H1 (cell line): ENCODE measurements around the gene ZNF804B. TPM values are rescaled to one million over a fixed set of nuclear protein-coding genes. Genes with fewer than 3 reads are reported as not detected.

Source experiments
- CTCF ChIA-PET: fragments of 300-600 bp; sonication (Branson Sonifier 250); formaldehyde crosslinking; loops from one replicate; lab custom pipeline; 2021; ENCODE audit not compliant: partially characterized antibody; lab: Charles Lee
- POLR2A ChIA-PET: fragments of 300-600 bp; sonication (Branson Sonifier 250); formaldehyde crosslinking; loops from one replicate; lab custom pipeline; 2021; ENCODE audit warnings: inconsistent platforms; ENCODE audit not compliant: partially characterized antibody; lab: Charles Lee
- DNase-seq, 2 experiments: peaks; one replicate each; pipeline versions ENCODE4 v3.0.0 to v3.0.0-alpha.2; 2010 to 2022; ENCODE audit warnings: low spot score in 2 of 2, low read depth in 1 of 2, mixed read lengths in 1 of 2
- FAIRE-seq: peaks from 2 replicates; lab custom pipeline; 2011; peaks lifted over from hg19 to GRCh38; lab: Jason Lieb, UNC
- H2AFZ ChIP-seq: 2 replicates; pipeline ENCODE4 v1.8.1; 2012; ENCODE audit warnings: low read length, inconsistent platforms
- H2AK5ac ChIP-seq: 2 replicates; pipeline ENCODE4 v1.6.1; 2013; ENCODE audit warnings: low read depth, low read length
- H2BK120ac ChIP-seq: replicated peaks from 2 replicates; pipeline ENCODE3; 2013; ENCODE audit warnings: low read depth, low read length, inconsistent platforms
- H2BK12ac ChIP-seq: 2 replicates; pipeline ENCODE4 v1.6.1; 2013; ENCODE audit warnings: low read depth, low read length
- H2BK15ac ChIP-seq: 2 replicates; pipeline ENCODE4 v1.6.1; 2013; ENCODE audit warnings: low read length
- H2BK20ac ChIP-seq: 2 replicates; pipeline ENCODE4 v1.6.1; 2013; ENCODE audit warnings: low read length
- H2BK5ac ChIP-seq: 2 replicates; pipeline ENCODE4 v1.6.1; 2013; ENCODE audit warnings: low read depth, low read length
- H3K14ac ChIP-seq: 2 replicates; pipeline ENCODE4 v1.6.1; 2013; ENCODE audit warnings: inconsistent platforms; ENCODE audit not compliant: insufficient read length
- H3K18ac ChIP-seq: 2 replicates; pipeline ENCODE4 v1.6.1; 2013; ENCODE audit warnings: low read length; ENCODE audit errors: extremely low read depth
- H3K23ac ChIP-seq: 2 replicates; pipeline ENCODE4 v1.6.1; 2013; ENCODE audit warnings: inconsistent platforms; ENCODE audit not compliant: insufficient read length
- H3K23me2 ChIP-seq: 2 replicates; pipeline ENCODE4 v1.6.1; 2013; ENCODE audit warnings: low read depth, low read length
- H3K27ac ChIP-seq: 2 replicates; pipeline ENCODE4 v1.6.1; 2011; ENCODE audit warnings: low read depth, low read length, inconsistent platforms
- H3K27me3 ChIP-seq, 4 experiments: replicated peaks in 1 of 4; 1 replicate in 1 of 4; 2 replicates in 3 of 4; pipeline versions ENCODE4 v1.6.1 to v1.8.1; 2011 to 2013; ENCODE audit warnings: low read length in 3 of 4, mild to moderate bottlenecking in 3 of 4, inconsistent platforms in 2 of 4, mixed read lengths in 2 of 4, moderate library complexity in 1 of 4; ENCODE audit not compliant: control insufficient read depth in 3 of 4, insufficient read depth in 3 of 4; ENCODE audit errors: extremely low read depth in 1 of 4
- H3K36me3 ChIP-seq, 4 experiments: 2 replicates each; pipeline versions ENCODE4 v1.6.1 to v1.8.1; 2011 to 2013; ENCODE audit warnings: mild to moderate bottlenecking in 4 of 4, low read length in 3 of 4, moderate library complexity in 2 of 4, control low read depth in 1 of 4, inconsistent platforms in 1 of 4; ENCODE audit not compliant: insufficient read depth in 4 of 4, control insufficient read depth in 2 of 4
- H3K4ac ChIP-seq: replicated peaks from 2 replicates; pipeline ENCODE3; 2013; ENCODE audit warnings: low read length, low read depth, mixed read lengths, inconsistent platforms; ENCODE audit not compliant: insufficient read length
- H3K4me1 ChIP-seq, 4 experiments: replicated peaks in 1 of 4; 1 replicate in 1 of 4; 2 replicates in 3 of 4; pipeline versions ENCODE4 v1.6.1 to v1.8.1; 2011 to 2013; ENCODE audit warnings: low read length in 3 of 4, inconsistent platforms in 2 of 4, mixed read lengths in 1 of 4; ENCODE audit not compliant: insufficient read depth in 4 of 4, control insufficient read depth in 3 of 4
- H3K4me2 ChIP-seq, 2 experiments: 2 replicates each; pipeline versions ENCODE4 v1.6.1 to v1.8.1; 2011 to 2013; ENCODE audit warnings: low read depth in 2 of 2, low read length in 2 of 2, control low read depth in 1 of 2, inconsistent platforms in 1 of 2, mild to moderate bottlenecking in 1 of 2; ENCODE audit not compliant: insufficient read depth in 1 of 2
- H3K4me3 ChIP-seq, 4 experiments: fragments of 200-600, 300-600 bp in 1 of 4; sonication (generic), shearing (Covaris generic), sonication (Bioruptor Twin) in 1 of 4; 2 replicates each; pipeline versions ENCODE4 v1.5.1 to v1.8.1; 2011 to 2016; ENCODE audit warnings: low read length in 4 of 4, low read depth in 3 of 4, control low read depth in 2 of 4, inconsistent platforms in 2 of 4, mild to moderate bottlenecking in 2 of 4, mixed read lengths in 1 of 4, moderate library complexity in 1 of 4; ENCODE audit not compliant: insufficient read depth in 2 of 4; ENCODE audit errors: extremely low read depth in 1 of 4
- H3K56ac ChIP-seq: replicated peaks from 2 replicates; pipeline ENCODE3; 2013; ENCODE audit warnings: low read depth, mild to moderate bottlenecking, mixed read lengths, low read length, inconsistent platforms; ENCODE audit not compliant: insufficient read length
- H3K79me1 ChIP-seq: 2 replicates; pipeline ENCODE4 v1.6.1; 2013; ENCODE audit warnings: low read depth, low read length, control low read depth
- H3K79me2 ChIP-seq, 2 experiments: 2 replicates each; pipeline versions ENCODE4 v1.6.1 to v1.8.1; 2012 to 2013; ENCODE audit warnings: low read length in 2 of 2, mild to moderate bottlenecking in 2 of 2, inconsistent platforms in 1 of 2; ENCODE audit not compliant: insufficient read depth in 2 of 2, control insufficient read depth in 1 of 2
- H3K9ac ChIP-seq, 4 experiments: replicated peaks in 1 of 4; 1 replicate in 1 of 4; 2 replicates in 3 of 4; pipeline versions ENCODE4 v1.6.1 to v1.8.1; 2011 to 2013; ENCODE audit warnings: low read depth in 3 of 4, low read length in 3 of 4, control low read depth in 2 of 4, mild to moderate bottlenecking in 2 of 4, moderate library complexity in 2 of 4, inconsistent platforms in 1 of 4; ENCODE audit errors: extremely low read depth in 1 of 4
- H3K9me3 ChIP-seq, 2 experiments: 2 replicates each; pipeline versions ENCODE4 v1.6.1 to v1.8.1; 2012 to 2013; ENCODE audit warnings: mild to moderate bottlenecking in 2 of 2, moderate library complexity in 2 of 2, control low read depth in 1 of 2, inconsistent platforms in 1 of 2, low read depth in 1 of 2, low read length in 1 of 2, mixed read lengths in 1 of 2; ENCODE audit not compliant: insufficient read depth in 2 of 2
- H4K20me1 ChIP-seq, 2 experiments: replicated peaks in 1 of 2; 2 replicates each; pipeline versions ENCODE3 to v1.8.1; 2011 to 2013; ENCODE audit warnings: inconsistent platforms in 2 of 2, low read length in 2 of 2, mild to moderate bottlenecking in 1 of 2; ENCODE audit not compliant: insufficient read depth in 2 of 2, control insufficient read depth in 1 of 2
- H4K5ac ChIP-seq: 2 replicates; pipeline ENCODE4 v1.6.1; 2013; ENCODE audit warnings: low read length, low read depth, mixed read lengths, inconsistent platforms; ENCODE audit not compliant: insufficient read length
- H4K8ac ChIP-seq: 2 replicates; pipeline ENCODE4 v1.8.0; 2013; ENCODE audit warnings: mild to moderate bottlenecking, moderate library complexity, low read length, inconsistent platforms; ENCODE audit not compliant: insufficient read depth; ENCODE audit errors: extremely low read depth
- H4K91ac ChIP-seq: replicated peaks from 2 replicates; pipeline ENCODE3; 2013; ENCODE audit warnings: low read length, mixed read lengths, inconsistent platforms; ENCODE audit not compliant: insufficient read length
- ASH2L ChIP-seq: fragments of 200-600, 300-600 bp; sonication (generic); IDR thresholded peaks from one replicate; pipeline ENCODE4 v1.7.1; 2017; ENCODE audit warnings: low read length
- CHD1 ChIP-seq: IDR thresholded peaks from 2 replicates; pipeline ENCODE4 v1.6.1; 2012; ENCODE audit warnings: low read depth, low read length, improper control_type of control experiment
- CHD2 ChIP-seq: IDR thresholded peaks from 2 replicates; pipeline ENCODE4 v1.6.1; 2012; ENCODE audit warnings: low read length, improper control_type of control experiment
- CTCF ChIP-seq, 3 experiments: IDR thresholded peaks; 1 replicate in 2 of 3; 2 replicates in 1 of 3; pipeline versions ENCODE4 v1.5.1 to v1.6.1; 2011; ENCODE audit warnings: low read length in 3 of 3, mild to moderate bottlenecking in 3 of 3, inconsistent platforms in 2 of 3, low read depth in 1 of 3, moderate library complexity in 1 of 3; ENCODE audit not compliant: insufficient read depth in 1 of 3; ENCODE audit errors: control extremely low read depth in 1 of 3
- GABPA ChIP-seq: IDR thresholded peaks from 2 replicates; pipeline ENCODE4 v1.6.1; 2011; ENCODE audit warnings: mild to moderate bottlenecking, low read length, moderate library complexity, borderline replicate concordance; ENCODE audit not compliant: insufficient read depth
- KDM4A ChIP-seq: IDR thresholded peaks from one replicate; pipeline ENCODE4 v1.7.1; 2012; ENCODE audit warnings: low read depth, mild to moderate bottlenecking, moderate library complexity, low read length, inconsistent platforms; ENCODE audit not compliant: severe bottlenecking
- POU5F1 ChIP-seq: IDR thresholded peaks from 2 replicates; pipeline ENCODE4 v1.6.1; 2011; ENCODE audit warnings: low read depth, mild to moderate bottlenecking, low read length, moderate library complexity
- RXRA ChIP-seq: IDR thresholded peaks from 2 replicates; pipeline ENCODE4 v1.6.1; 2011; ENCODE audit warnings: low read depth, mild to moderate bottlenecking, low read length, moderate library complexity; ENCODE audit not compliant: insufficient read depth
- SAP30 ChIP-seq: fragments of 300-600 bp; sonication (generic); IDR thresholded peaks from 2 replicates; pipeline ENCODE4 v1.7.1; 2012; ENCODE audit warnings: low read length, moderate library complexity, mild to moderate bottlenecking, inconsistent platforms; ENCODE audit not compliant: insufficient read depth, insufficient replicate concordance
- TAF1 ChIP-seq: IDR thresholded peaks from 2 replicates; pipeline ENCODE4 v1.6.1; 2011; ENCODE audit warnings: mild to moderate bottlenecking, low read depth, low read length
- TBP ChIP-seq: IDR thresholded peaks from 2 replicates; pipeline ENCODE4 v1.6.1; 2011; ENCODE audit warnings: low read depth, low read length, improper control_type of control experiment
- TEAD4 ChIP-seq: IDR thresholded peaks from 2 replicates; pipeline ENCODE4 v1.6.1; 2012; ENCODE audit warnings: low read depth, low read length, inconsistent platforms, mixed read lengths
- ZNF274 ChIP-seq: IDR thresholded peaks from 2 replicates; pipeline ENCODE4 v1.7.0; 2012; ENCODE audit warnings: low read length, borderline replicate concordance; ENCODE audit errors: extremely low read depth
- WGBS, 2 experiments: shearing (Covaris generic) in 1 of 2; methylation state at CpG; one replicate each; pipeline versions ENCODE4 v1.1.6 to v1.1.7; 2013 to 2015; ENCODE audit warnings: low lambda C conversion rate in 2 of 2, mixed read lengths in 2 of 2, inconsistent platforms in 1 of 2, low coverage in 1 of 2, missing lambda C conversion rate in 1 of 2; ENCODE audit not compliant: insufficient replicate concordance in 2 of 2, insufficient coverage in 1 of 2, insufficient read length in 1 of 2; ENCODE audit errors: extremely low coverage in 1 of 2, missing lambda C conversion rate in 1 of 2; 5-methylcytosine and 5-hydroxymethylcytosine counted together
- polyA plus RNA-seq, 7 experiments: library from polyadenylated mRNA; depleted of rRNA in 3 of 7; stranded (reverse) in 5 of 7; unstranded in 2 of 7; fragments of >200 nt in 5 of 7; fragments of 200-250 nt in 2 of 7; gene quantifications; 1 replicate in 5 of 7; 2 replicates in 1 of 7; 4 replicates in 1 of 7; pipeline versions ENCODE4 v1.2.1 to v1.2.3, GENCODE V29; 2011 to 2013; ENCODE audit warnings: missing spikeins in 2 of 7, mixed read lengths in 2 of 7
- total RNA-seq: library from RNA; stranded (reverse); fragmentation: NEBNext Ultra II Directional; extraction: Animal tissue kit (Norgen Biotek cat#: 25700); gene quantifications from 2 replicates; pipeline ENCODE4 v1.2.1, GENCODE V29; 2021

Gene ZNF804B
- total and polyA plus RNA-seq, 2 of the 8 experiments (the other 6 are each of a cell fraction or from before 2014, with no cell fraction given) = not detected

- H3K23me2 ChIP-seq = no peaks in the 10 kb centered on the region
- TF ChIP-seq SAP30 = no peak
- no peak for TF ChIP-seq CHD2
- no peak for TF ChIP-seq TAF1
- TF ChIP-seq CHD1 = no peak
- no peak for TF ChIP-seq ASH2L
- no peak for TF ChIP-seq TEAD4
- TF ChIP-seq CTCF (IDR thresholded peaks at IDR 0.05; ENCODE audit: control extremely low read depth in 1 of 3, insufficient read depth in 1 of 3, low read depth in 1 of 3, low read length in 3 of 3) = no peak
- TF ChIP-seq KDM4A = no peak
- TF ChIP-seq POU5F1 = no peak
- TF ChIP-seq GABPA = no peak
- TF ChIP-seq TBP = no peak
- no peak for TF ChIP-seq RXRA
- no peak for TF ChIP-seq ZNF274
- H4K91ac ChIP-seq = no peak overlapping the region
- no peak overlapping the region for H3K4me2 ChIP-seq
- no peaks in the 10 kb centered on the region for H3K4me1 ChIP-seq
- H3K79me2 ChIP-seq = no peaks in the 10 kb centered on the region
- no peak overlapping the region for H3K18ac ChIP-seq
- no peak overlapping the region for H2BK20ac ChIP-seq
- no peaks in the 10 kb centered on the region for H3K79me1 ChIP-seq
- H3K23ac ChIP-seq = no peak overlapping the region
- no peak overlapping the region for H2BK5ac ChIP-seq
- H3K27me3 ChIP-seq = no peaks in the 10 kb centered on the region
- CTCF ChIA-PET = no interaction called here
- H2BK120ac ChIP-seq = no peak overlapping the region
- no peak overlapping the region for H3K9ac ChIP-seq
- H2BK15ac ChIP-seq = no peak overlapping the region
- H3K36me3 ChIP-seq = no peaks in the 10 kb centered on the region
- DNase-seq = no peak
- H2AFZ ChIP-seq = no peak overlapping the region
- no peak overlapping the region for H3K4me3 ChIP-seq
- no peak overlapping the region for H2AK5ac ChIP-seq
- H3K9me3 ChIP-seq = no peaks in the 10 kb centered on the region
- no peak overlapping the region for H3K56ac ChIP-seq
- 75% methylated on average over 2 of the region's 2 CpGs; no CpG with 5 or more reads in 1 of the 2 experiments for WGBS, 2 experiments
- no peak overlapping the region for H4K8ac ChIP-seq
- no peak for FAIRE-seq
- H2BK12ac ChIP-seq = no peak overlapping the region
- H4K5ac ChIP-seq = no peak overlapping the region
- no peak overlapping the region for H3K14ac ChIP-seq
- H4K20me1 ChIP-seq = no peaks in the 10 kb centered on the region
- H3K27ac ChIP-seq = no peak overlapping the region
- H3K4ac ChIP-seq = no peak overlapping the region
- POLR2A ChIA-PET = no interaction called here
Observed at GRCh38 chr7:89053130-89053529, 293.6 kb downstream of the ZNF804B start.
